OCI-LY7 (cell line): ENCODE data around the gene S100PBP. TPM values are rescaled to one million over a fixed set of nuclear protein-coding genes. Genes with fewer than 3 reads are reported as not detected.
A peak's percentile ranks its signal among the peaks of the same experiment; 100 is the strongest.

Experiments
- BruUV-seq: library from RNA; stranded (reverse); fragments of 400-500 nt; replicated peaks from 2 replicates; lab custom pipeline; 2021; lab: Mats Ljungman, UMichigan
- CTCF ChIA-PET: fragments of 300-600 bp; sonication (Branson Sonifier 250); formaldehyde crosslinking; loops from one replicate; lab custom pipeline; 2022; ENCODE audit warnings: antibody characterized with exemption; ENCODE audit not compliant: unreplicated experiment; lab: Charles Lee
- POLR2A ChIA-PET: fragments of 300-600 bp; sonication (Branson Sonifier 250); formaldehyde crosslinking; loops from one replicate; lab custom pipeline; 2022; ENCODE audit warnings: antibody characterized with exemption; lab: Charles Lee
- DNase-seq: peaks from one replicate; pipeline ENCODE4 v3.0.0-alpha.2; 2015; ENCODE audit warnings: low spot score
- H2AFZ ChIP-seq: fragments of 200-600 bp; sonication (generic), shearing (Covaris generic); 2 replicates; pipeline ENCODE4 v1.6.1; 2014; ENCODE audit warnings: mild to moderate bottlenecking, antibody characterized with exemption, low read length, moderate library complexity
- H3K27ac ChIP-seq: fragments of 200-600 bp; sonication (generic); 2 replicates; pipeline ENCODE4 v1.5.1; 2014; ENCODE audit warnings: mixed run types, low read depth, mild to moderate bottlenecking, moderate library complexity, low read length, inconsistent platforms; ENCODE audit not compliant: poor library complexity, severe bottlenecking
- H3K36me3 ChIP-seq: fragments of 200-600 bp; sonication (generic); 2 replicates; pipeline ENCODE4 v1.6.1; 2014; ENCODE audit warnings: mild to moderate bottlenecking, antibody characterized with exemption, low read length, moderate library complexity, mixed read lengths; ENCODE audit not compliant: insufficient read depth
- H3K4me1 ChIP-seq: fragments of 200-600 bp; sonication (generic); 2 replicates; pipeline ENCODE4 v1.5.1; 2014; ENCODE audit warnings: mild to moderate bottlenecking, low read length; ENCODE audit not compliant: insufficient read depth, poor library complexity, severe bottlenecking
- H3K4me2 ChIP-seq: fragments of 200-600 bp; sonication (generic); 2 replicates; pipeline ENCODE4 v1.6.1; 2014; ENCODE audit warnings: mild to moderate bottlenecking, low read length
- H3K4me3 ChIP-seq: fragments of 200-600 bp; sonication (generic); 2 replicates; pipeline ENCODE4 v1.5.1; 2014; ENCODE audit warnings: mild to moderate bottlenecking, low read depth, low read length; ENCODE audit not compliant: poor library complexity, severe bottlenecking
- H3K79me2 ChIP-seq: fragments of 200-600 bp; sonication (generic); 2 replicates; pipeline ENCODE4 v1.6.1; 2016; ENCODE audit warnings: low read depth, mild to moderate bottlenecking, low read length, moderate library complexity, mixed read lengths; ENCODE audit not compliant: insufficient read depth
- H3K9me2 ChIP-seq: fragments of 200-600 bp; sonication (generic); 2 replicates; pipeline ENCODE4 v1.6.1; 2016; ENCODE audit warnings: mild to moderate bottlenecking, low read length, mixed read lengths; ENCODE audit not compliant: insufficient read depth
- H3K9me3 ChIP-seq: fragments of 200-600 bp; sonication (generic); 2 replicates; pipeline ENCODE4 v1.6.1; 2014; ENCODE audit warnings: mild to moderate bottlenecking, mixed run types, low read length, mixed read lengths
- H4K20me1 ChIP-seq: fragments of 200-600 bp; sonication (generic); 2 replicates; pipeline ENCODE4 v1.6.1; 2014; ENCODE audit warnings: mild to moderate bottlenecking, antibody characterized with exemption, low read length, moderate library complexity, mixed read lengths; ENCODE audit not compliant: insufficient read depth
- EZH2phosphoT487 ChIP-seq: fragments of 200-600 bp; sonication (generic); IDR thresholded peaks from 2 replicates; pipeline ENCODE4 v1.6.1; 2018; ENCODE audit warnings: low read depth, borderline replicate concordance, mild to moderate bottlenecking, mixed run types, antibody characterized with exemption, low read length, moderate library complexity, mixed read lengths
- intact Hi-C: fragments of 100-400 bp; cut with micrococcal nuclease; formaldehyde crosslinking; loops from one replicate; pipeline ENCODE4 v1.10.0; 2022; ENCODE audit not compliant: unreplicated experiment
- total RNA-seq, 2 experiments: library from RNA; depleted of rRNA in 1 of 2; stranded (reverse); fragments of >200 nt in 1 of 2; shearing (Covaris generic) in 1 of 2; gene quantifications; 2 replicates each; pipeline ENCODE4 v1.2.3, GENCODE V29; 2014 to 2022
- TF ChIP-seq, protein P1 (sequence below): fragments of 200-600 bp; sonication (generic); conservative IDR thresholded peaks from 2 replicates; pipeline ENCODE4 v1.5.1; 2014; ENCODE audit warnings: mild to moderate bottlenecking, antibody characterized with exemption, low read length, moderate library complexity, mixed read lengths

Gene S100PBP
- total RNA-seq, 2 experiments from 2014 or later: 72.1 to 136 TPM

GRCh38 chr1:32900956-32901822 is 83.7 kb downstream of the S100PBP start, which contains the start of gene TMEM54:
Gene TMEM54, minus strand, starts transcription at chr1:32901389. Its CDS starts 151 bp downstream, at chr1:32901238.
- POLR2A ChIA-PET: no interaction called here
- no peak for TF ChIP-seq EZH2phosphoT487
- TF ChIP-seq, protein P1, sequence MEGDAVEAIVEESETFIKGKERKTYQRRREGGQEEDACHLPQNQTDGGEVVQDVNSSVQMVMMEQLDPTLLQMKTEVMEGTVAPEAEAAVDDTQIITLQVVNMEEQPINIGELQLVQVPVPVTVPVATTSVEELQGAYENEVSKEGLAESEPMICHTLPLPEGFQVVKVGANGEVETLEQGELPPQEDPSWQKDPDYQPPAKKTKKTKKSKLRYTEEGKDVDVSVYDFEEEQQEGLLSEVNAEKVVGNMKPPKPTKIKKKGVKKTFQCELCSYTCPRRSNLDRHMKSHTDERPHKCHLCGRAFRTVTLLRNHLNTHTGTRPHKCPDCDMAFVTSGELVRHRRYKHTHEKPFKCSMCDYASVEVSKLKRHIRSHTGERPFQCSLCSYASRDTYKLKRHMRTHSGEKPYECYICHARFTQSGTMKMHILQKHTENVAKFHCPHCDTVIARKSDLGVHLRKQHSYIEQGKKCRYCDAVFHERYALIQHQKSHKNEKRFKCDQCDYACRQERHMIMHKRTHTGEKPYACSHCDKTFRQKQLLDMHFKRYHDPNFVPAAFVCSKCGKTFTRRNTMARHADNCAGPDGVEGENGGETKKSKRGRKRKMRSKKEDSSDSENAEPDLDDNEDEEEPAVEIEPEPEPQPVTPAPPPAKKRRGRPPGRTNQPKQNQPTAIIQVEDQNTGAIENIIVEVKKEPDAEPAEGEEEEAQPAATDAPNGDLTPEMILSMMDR: no peak
- no TSS peak for BruUV-seq

DNA sequence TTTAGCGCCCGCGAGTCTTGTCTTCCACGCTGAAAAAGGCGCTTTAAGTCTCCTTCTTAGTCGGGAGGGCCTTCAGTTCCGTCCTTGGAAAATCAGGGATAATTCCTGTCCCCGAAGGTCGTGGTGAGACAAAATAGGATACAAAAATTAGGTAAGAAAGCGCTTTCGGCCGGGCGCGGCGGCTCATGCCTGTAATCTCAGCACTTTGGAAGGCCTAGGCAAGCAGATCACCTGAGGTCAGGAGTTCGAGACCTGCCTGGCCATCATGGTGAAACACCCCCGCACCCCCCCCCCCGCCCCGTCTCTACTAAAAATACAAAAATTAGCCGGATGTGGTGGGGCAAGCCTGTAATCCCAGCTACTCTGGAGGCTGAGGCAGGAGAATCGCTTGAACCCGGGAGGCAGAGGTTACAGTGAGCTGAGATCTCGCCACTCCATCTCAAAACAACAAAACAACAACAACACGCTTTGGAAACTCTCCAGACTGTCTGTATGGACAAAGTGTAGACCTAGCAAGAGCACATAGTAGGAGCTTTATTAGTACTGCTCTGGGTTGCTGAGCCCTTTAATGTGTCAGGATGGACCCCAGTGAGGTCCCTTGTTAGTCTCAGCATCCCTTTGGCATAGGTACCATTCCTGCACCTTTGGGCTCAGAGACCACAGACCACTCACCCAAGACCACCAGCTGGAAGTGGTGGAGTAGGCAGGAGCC is 84.5 kb downstream of the S100PBP start:
- no TSS peak for BruUV-seq
- H3K4me3 ChIP-seq: peak overlapping the region; percentile 60
- no peaks in the 10 kb centered on the region for H3K36me3 ChIP-seq

More at GRCh38 chr1:32900956-32901822, 83.7 kb downstream of the S100PBP start, which contains the start of gene TMEM54:
- Histone ChIP-seq H3K4me3 (peak within 1 kb of the TSS; percentile 60), H3K9me2 (no peaks in the 10 kb centered on the region), H2AFZ (0 out of 2 replicates have a peak within 1 kb of the TSS, but pooled peaks have one; percentile 20), H3K4me2 (peak within 1 kb of the TSS; percentile 62), H3K27ac (no peak within 1 kb of the TSS), H3K4me1 (peaks cover 5% of the 10 kb centered on the region), H3K79me2 (no peaks in the 10 kb centered on the region), H3K36me3 (no peaks in the 10 kb centered on the region), H4K20me1 (no peaks in the 10 kb centered on the region), H3K9me3 (no peaks in the 10 kb centered on the region)
- CTCF ChIA-PET: no interaction called here
- intact Hi-C loops: no loop called here
- DNase-seq: peak; percentile 32

More for the DNA sequence above, 84.5 kb downstream of the S100PBP start:
- ChIA-PET CTCF (no interaction called here), POLR2A (no interaction called here)
- H3K27ac ChIP-seq: no peak overlapping the region
- no peaks in the 10 kb centered on the region for H3K79me2 ChIP-seq
- peak overlapping the region; percentile 60 for H3K4me2 ChIP-seq
- no peaks in the 10 kb centered on the region for H3K9me2 ChIP-seq
- H3K9me3 ChIP-seq: no peaks in the 10 kb centered on the region
- no peak overlapping the region for H2AFZ ChIP-seq
- H3K4me1 ChIP-seq: peaks cover 5% of the 10 kb centered on the region
- no peak for DNase-seq
- no peaks in the 10 kb centered on the region for H4K20me1 ChIP-seq
- no peak for TF ChIP-seq EZH2phosphoT487
- TF ChIP-seq, protein P1: no peak
- intact Hi-C loops: no loop called here
